HepG2 (cell line): ENCODE data around the gene PRKAG1. TPM values are rescaled to one million over a fixed set of nuclear protein-coding genes. Genes with fewer than 3 reads are reported as not detected.

Experiments used
- BRD4 ChIP-seq: sonication (generic); formaldehyde crosslinking; IDR thresholded peaks from 2 replicates; pipeline ENCODE4 v1.4.0; 2020; ENCODE audit warnings: missing genetic modification reagents
- CBX5 ChIP-seq: sonication (generic); formaldehyde crosslinking; IDR thresholded peaks from 2 replicates; pipeline ENCODE4 v1.4.0; 2020; ENCODE audit warnings: missing genetic modification reagents, borderline replicate concordance
- FOXA1 ChIP-seq, 2 experiments: fragments of 450-650 bp in 1 of 2; sonication (generic) in 1 of 2; formaldehyde crosslinking in 1 of 2; IDR thresholded peaks; 2 replicates each; pipeline versions ENCODE4 v1.4.0 to v1.6.1; 2016 to 2020; ENCODE audit warnings: missing genetic modification reagents in 1 of 2
- HMG20A ChIP-seq: IDR thresholded peaks from 2 replicates; pipeline ENCODE4 v1.6.1; 2016; ENCODE audit warnings: borderline replicate concordance
- NAIF1 ChIP-seq: sonication (generic); formaldehyde crosslinking; IDR thresholded peaks from 2 replicates; pipeline ENCODE4 v1.5.0; 2020; ENCODE audit warnings: mild to moderate bottlenecking, missing genetic modification reagents, borderline replicate concordance
- NFAT5 ChIP-seq: sonication (generic); formaldehyde crosslinking; IDR thresholded peaks from 2 replicates; pipeline ENCODE4 v1.4.0; 2020; ENCODE audit warnings: missing genetic modification reagents
- NFYC ChIP-seq: IDR thresholded peaks from 2 replicates; pipeline ENCODE4 v1.6.1; 2016; ENCODE audit warnings: missing genetic modification reagents, missing compliant biosample characterization
- PPARG ChIP-seq: conservative IDR thresholded peaks from 2 replicates; pipeline ENCODE4 v1.6.1; 2016; ENCODE audit warnings: missing biosample characterization, missing genetic modification reagents
- RORA ChIP-seq: sonication (generic); formaldehyde crosslinking; IDR thresholded peaks from 2 replicates; pipeline ENCODE4 v1.5.0; 2020; ENCODE audit warnings: mild to moderate bottlenecking, missing genetic modification reagents, moderate library complexity
- SYNCRIP ChIP-seq: fragments of 200-400 bp; formaldehyde crosslinking; IDR thresholded peaks from 2 replicates; pipeline ENCODE4 v1.6.1; 2018; ENCODE audit warnings: mild to moderate bottlenecking, low read depth, low read length; ENCODE audit not compliant: insufficient read depth
- YEATS2 ChIP-seq: sonication (generic); formaldehyde crosslinking; IDR thresholded peaks from 2 replicates; pipeline ENCODE4 v1.4.0; 2020; ENCODE audit warnings: missing genetic modification reagents, borderline replicate concordance
- ZBTB33 ChIP-seq: sonication (generic); formaldehyde crosslinking; IDR thresholded peaks from 2 replicates; pipeline ENCODE4 v1.4.0; 2020; ENCODE audit warnings: missing genetic modification reagents
- ZNF180 ChIP-seq: sonication (generic); formaldehyde crosslinking; IDR thresholded peaks from 2 replicates; pipeline ENCODE4 v1.4.0; 2020; ENCODE audit warnings: low read depth, missing genetic modification reagents, borderline replicate concordance
- ZNF230 ChIP-seq: sonication (generic); formaldehyde crosslinking; IDR thresholded peaks from 2 replicates; pipeline ENCODE4 v1.4.0; 2020; ENCODE audit warnings: mild to moderate bottlenecking, missing genetic modification reagents
- ZNF282 ChIP-seq: fragments of 450-650 bp; IDR thresholded peaks from 2 replicates; pipeline ENCODE4 v1.6.1; 2018; ENCODE audit not compliant: partially characterized antibody
- ZNF3 ChIP-seq: IDR thresholded peaks from 2 replicates; pipeline ENCODE4 v1.7.0; 2017; ENCODE audit warnings: inconsistent platforms
- ZNF382 ChIP-seq: sonication (generic); formaldehyde crosslinking; IDR thresholded peaks from 2 replicates; pipeline ENCODE4 v1.5.0; 2020; ENCODE audit warnings: missing genetic modification reagents, mild to moderate bottlenecking, borderline replicate concordance
- ZNF672 ChIP-seq: sonication (generic); formaldehyde crosslinking; IDR thresholded peaks from 2 replicates; pipeline ENCODE4 v1.8.1; 2022; ENCODE audit warnings: missing genetic modification reagents
- ZSCAN22 ChIP-seq: sonication (generic); formaldehyde crosslinking; IDR thresholded peaks from 2 replicates; pipeline ENCODE4 v1.4.0; 2020; ENCODE audit warnings: mild to moderate bottlenecking, missing genetic modification reagents
- ZSCAN25 ChIP-seq: sonication (generic); formaldehyde crosslinking; IDR thresholded peaks from 2 replicates; pipeline ENCODE4 v1.8.0; 2022; ENCODE audit warnings: mild to moderate bottlenecking, missing genetic modification reagents
- polyA plus RNA-seq, 8 experiments: library from polyadenylated mRNA; depleted of rRNA in 3 of 8; stranded (reverse) in 7 of 8; unstranded in 1 of 8; fragments of >200 nt; fragmentation: Illumina TruSeq in 4 of 8; extraction: Trizol in 4 of 8; gene quantifications; 2 replicates each; pipeline versions ENCODE4 v1.2.1 to v1.2.3, GENCODE V29; 2011 to 2016; ENCODE audit warnings: low read depth in 4 of 8, missing spikeins in 1 of 8, mixed read lengths in 1 of 8; ENCODE audit not compliant: insufficient read depth in 1 of 8
- total RNA-seq, 5 experiments: library from RNA; depleted of rRNA; stranded (reverse); fragments of >200 nt; fragmentation: Illumina TruSeq; extraction: Trizol; gene quantifications; 2 replicates each; pipeline ENCODE4 v1.2.3, GENCODE V29; 2016; ENCODE audit warnings: low read depth in 1 of 5
- TF ChIP-seq, protein P1 (sequence below): sonication (generic); formaldehyde crosslinking; IDR thresholded peaks from 2 replicates; pipeline ENCODE4 v1.4.0; 2020; ENCODE audit warnings: missing genetic modification reagents

The PRKAG1 gene
- total and polyA plus RNA-seq, 2 of the 13 experiments (the other 11 are each of a cell fraction or from before 2014, with no cell fraction given): 26.1 to 32.8 TPM

DNA sequence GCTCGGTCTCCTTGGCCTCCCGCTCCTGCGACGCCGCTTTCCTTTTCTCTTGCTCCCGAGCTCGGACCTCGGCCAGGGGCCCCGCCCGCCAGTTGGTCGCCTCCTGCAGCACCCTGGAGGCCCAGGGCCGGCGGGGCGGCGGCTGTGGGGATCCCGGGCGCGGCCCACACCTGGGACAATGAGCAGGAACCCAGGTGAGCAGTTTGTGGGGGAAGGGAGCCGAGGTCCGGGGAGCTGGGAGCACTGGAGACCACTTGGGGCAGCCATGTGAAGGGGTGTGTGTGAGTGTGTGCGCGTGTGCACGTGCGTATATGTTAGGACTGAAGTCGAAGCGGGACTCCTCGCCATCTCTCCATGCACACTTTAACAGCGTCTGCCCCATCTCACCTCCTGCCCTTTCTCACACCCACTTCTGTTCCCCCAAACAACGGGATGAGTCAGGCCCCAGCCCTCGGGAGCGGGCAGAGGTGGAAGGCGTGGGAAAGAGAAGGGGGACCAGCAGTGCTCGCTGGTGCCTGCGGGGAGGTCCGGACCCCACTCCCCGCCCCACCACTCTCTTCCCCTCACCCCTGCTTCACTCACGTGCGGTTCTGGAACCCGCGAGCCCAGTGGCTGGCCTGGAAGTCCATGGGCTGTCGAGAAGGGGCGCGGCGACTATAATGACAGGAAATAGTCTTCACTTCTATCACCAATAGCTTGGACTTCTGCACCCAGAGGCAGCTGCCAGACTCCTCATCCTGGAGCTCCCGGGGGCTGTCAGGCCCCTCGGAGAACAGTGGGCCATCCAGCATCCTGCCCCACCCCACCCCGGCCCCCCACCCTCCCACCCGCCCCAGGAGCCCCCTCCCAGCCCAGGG, 19.9 kb downstream of the PRKAG1 start (continued):
- TF ChIP-seq NFAT5 (peak; percentile 76), RORA (no peak), CBX5 (no peak), NFYC (CRISPR knock-in tag) (no peak), ZSCAN22 (CRISPR knock-in tag) (no peak), BRD4 (CRISPR knock-in tag) (peak; percentile 25; the same call in 1 of the 2 replicates), PPARG (no peak), HMG20A (CRISPR knock-in tag) (no peak), NAIF1 (CRISPR knock-in tag) (peak; percentile 71; the same call in 1 of the 2 replicates), YEATS2 (CRISPR knock-in tag) (no peak; the same call in 1 of the 2 replicates), ZNF230 (CRISPR knock-in tag) (no peak), ZNF672 (CRISPR knock-in tag) (0 out of 2 replicates have a peak, but pooled peaks have one; percentile 32), ZNF282 (no peak), ZSCAN25 (CRISPR knock-in tag) (peak; percentile 93), SYNCRIP (no peak), ZNF382 (CRISPR knock-in tag) (no peak), ZNF3 (peak; percentile 19; the same call in 1 of the 2 replicates), ZBTB33 (CRISPR knock-in tag) (no peak; the same call in 1 of the 2 replicates), FOXA1 (IDR thresholded peaks at IDR 0.05) (no peak), FOXA1 (CRISPR knock-in tag; IDR thresholded peaks at IDR 0.05) (no peak), ZNF180 (CRISPR knock-in tag) (no peak)
- TF ChIP-seq, protein P1, sequence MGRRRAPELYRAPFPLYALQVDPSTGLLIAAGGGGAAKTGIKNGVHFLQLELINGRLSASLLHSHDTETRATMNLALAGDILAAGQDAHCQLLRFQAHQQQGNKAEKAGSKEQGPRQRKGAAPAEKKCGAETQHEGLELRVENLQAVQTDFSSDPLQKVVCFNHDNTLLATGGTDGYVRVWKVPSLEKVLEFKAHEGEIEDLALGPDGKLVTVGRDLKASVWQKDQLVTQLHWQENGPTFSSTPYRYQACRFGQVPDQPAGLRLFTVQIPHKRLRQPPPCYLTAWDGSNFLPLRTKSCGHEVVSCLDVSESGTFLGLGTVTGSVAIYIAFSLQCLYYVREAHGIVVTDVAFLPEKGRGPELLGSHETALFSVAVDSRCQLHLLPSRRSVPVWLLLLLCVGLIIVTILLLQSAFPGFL (CRISPR knock-in tag): peak; percentile 23; the same call in 1 of the 2 replicates
